Neural cell (in vitro differentiated cells): Measurements from ENCODE around the gene THYN1. TPM values are rescaled to one million over a fixed set of nuclear protein-coding genes. Genes with fewer than 3 reads are reported as not detected.

Source experiments
- H2AFZ ChIP-seq: fragments of 200-600, 300-800 bp; sonication (generic), shearing (Covaris generic); 2 replicates; pipeline ENCODE4 v1.6.0; 2014; ENCODE audit warnings: low read depth, mild to moderate bottlenecking, antibody characterized with exemption, low read length, moderate library complexity
- H3F3A ChIP-seq: fragments of 200-600 bp; shearing (Covaris generic); 2 replicates; pipeline ENCODE4 v1.6.1; 2016; ENCODE audit warnings: mild to moderate bottlenecking, moderate library complexity, mixed read lengths, antibody characterized with exemption, low read length; ENCODE audit not compliant: insufficient read depth, poor library complexity, severe bottlenecking
- H3K27ac ChIP-seq: fragments of 200-600, 300-800 bp; sonication (generic), shearing (Covaris generic); 2 replicates; pipeline ENCODE4 v1.5.1; 2014; ENCODE audit warnings: mild to moderate bottlenecking, low read length, moderate library complexity
- H3K27me3 ChIP-seq: fragments of 300-800, 200-600 bp; sonication (generic), shearing (Covaris generic); 2 replicates; pipeline ENCODE4 v1.6.0; 2014; ENCODE audit warnings: mild to moderate bottlenecking, low read depth, low read length, moderate library complexity; ENCODE audit not compliant: insufficient read depth
- H3K36me3 ChIP-seq: fragments of 300-800, 200-600 bp; sonication (generic), shearing (Covaris generic); 2 replicates; pipeline ENCODE4 v1.5.1; 2014; ENCODE audit warnings: mild to moderate bottlenecking, antibody characterized with exemption, low read length, moderate library complexity; ENCODE audit not compliant: insufficient read depth
- H3K4me2 ChIP-seq: fragments of 300-800, 200-600 bp; sonication (generic), shearing (Covaris generic); 2 replicates; pipeline ENCODE4 v1.6.0; 2014; ENCODE audit warnings: mild to moderate bottlenecking, low read length
- H3K4me3 ChIP-seq: fragments of 300-800, 200-600 bp; sonication (generic), shearing (Covaris generic); 2 replicates; pipeline ENCODE4 v1.5.1; 2014; ENCODE audit warnings: mild to moderate bottlenecking, low read length, moderate library complexity
- H3K79me2 ChIP-seq: fragments of 200-600 bp; shearing (Covaris generic); replicated peaks from 2 replicates; pipeline ENCODE4 v1.6.0; 2014; ENCODE audit warnings: mild to moderate bottlenecking, low read length, moderate library complexity; ENCODE audit not compliant: insufficient read depth
- H3K9ac ChIP-seq: fragments of 300-800, 200-600 bp; sonication (generic), shearing (Covaris generic); 2 replicates; pipeline ENCODE4 v1.6.1; 2016; ENCODE audit warnings: mild to moderate bottlenecking, low read length, mixed read lengths
- H3K9me2 ChIP-seq: fragments of 200-600 bp; shearing (Covaris generic); 2 replicates; pipeline ENCODE4 v1.6.1; 2016; ENCODE audit warnings: mild to moderate bottlenecking, low read length, mixed read lengths; ENCODE audit not compliant: insufficient read depth
- H3K9me3 ChIP-seq: fragments of 200-600, 300-800 bp; sonication (generic), shearing (Covaris generic); 2 replicates; pipeline ENCODE4 v1.6.1; 2016; ENCODE audit warnings: mild to moderate bottlenecking, mixed run types, low read length, moderate library complexity, mixed read lengths
- H4K20me1 ChIP-seq: fragments of 200-600 bp; shearing (Covaris generic); 2 replicates; pipeline ENCODE4 v1.6.1; 2016; ENCODE audit warnings: mild to moderate bottlenecking, mixed run types; ENCODE audit not compliant: insufficient read depth
- CTCF ChIP-seq: fragments of 450-650 bp; IDR thresholded peaks from 2 replicates; pipeline ENCODE4 v1.5.1; 2014; ENCODE audit warnings: antibody characterized with exemption, mild to moderate bottlenecking, moderate library complexity; ENCODE audit not compliant: poor library complexity, severe bottlenecking
- EP300 ChIP-seq: fragments of 450-650 bp; conservative IDR thresholded peaks from 2 replicates; pipeline ENCODE4 v1.6.1; 2014; ENCODE audit warnings: antibody characterized with exemption, mild to moderate bottlenecking, moderate library complexity; ENCODE audit not compliant: poor library complexity, severe bottlenecking
- EZH2 ChIP-seq: fragments of 200-600, 300-800 bp; shearing (Covaris generic), sonication (generic); IDR thresholded peaks from 2 replicates; pipeline ENCODE4 v1.6.1; 2014; ENCODE audit warnings: antibody characterized with exemption, low read length, borderline replicate concordance, mild to moderate bottlenecking; ENCODE audit not compliant: insufficient read depth, poor library complexity, severe bottlenecking
- MXI1 ChIP-seq: fragments of 450-650 bp; conservative IDR thresholded peaks from 2 replicates; pipeline ENCODE4 v1.6.1; 2014; ENCODE audit warnings: antibody characterized with exemption, mild to moderate bottlenecking; ENCODE audit not compliant: poor library complexity, severe bottlenecking
- POLR2AphosphoS5 ChIP-seq: IDR thresholded peaks from 2 replicates; pipeline ENCODE4 v1.6.1; 2012
- RAD21 ChIP-seq: fragments of 450-650 bp; conservative IDR thresholded peaks from 2 replicates; pipeline ENCODE4 v1.6.1; 2014; ENCODE audit warnings: antibody characterized with exemption, mild to moderate bottlenecking, moderate library complexity
- SMC3 ChIP-seq: fragments of 450-650 bp; conservative IDR thresholded peaks from 2 replicates; pipeline ENCODE4 v1.6.1; 2014; ENCODE audit warnings: antibody characterized with exemption, mild to moderate bottlenecking, moderate library complexity; ENCODE audit not compliant: poor library complexity
- TAF1 ChIP-seq: IDR thresholded peaks from 2 replicates; pipeline ENCODE4 v1.6.1; 2012; ENCODE audit warnings: low read depth
- polyA plus RNA-seq: library from polyadenylated mRNA; depleted of rRNA; stranded (reverse); fragments of >200 nt; gene quantifications from 2 replicates; pipeline ENCODE4 v1.2.3, GENCODE V29; 2014
- TF ChIP-seq, protein P1 (sequence below): IDR thresholded peaks from 2 replicates; pipeline ENCODE4 v1.6.1; 2012; ENCODE audit warnings: borderline replicate concordance

The THYN1 gene
- polyA plus RNA-seq, 1 donor from 2014 or later, result 164 TPM

DNA sequence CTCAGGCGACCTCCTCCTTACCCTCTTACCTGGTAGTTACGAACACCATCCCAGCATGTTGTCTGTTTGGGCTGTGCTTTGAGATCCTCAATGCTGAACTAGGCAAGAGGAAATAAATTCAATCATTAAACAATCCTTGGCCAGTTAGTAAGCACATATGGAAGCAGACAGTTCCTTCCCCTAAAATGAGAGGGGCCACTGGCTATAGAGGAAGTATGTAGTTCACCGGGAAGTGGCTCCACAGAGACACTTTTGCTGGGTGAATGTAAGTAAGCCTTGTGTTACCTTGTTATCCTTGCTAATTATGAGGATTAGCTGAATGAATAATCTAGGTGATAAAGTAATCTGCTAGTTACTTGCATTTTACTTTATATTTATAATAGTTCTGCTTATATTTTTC lies 2.9 kb downstream of the THYN1 start:
- Histone ChIP-seq H3K9ac (no peak overlapping the region), H3K4me2 (no peak overlapping the region), H3K27me3 (no peaks in the 10 kb centered on the region), H3K9me2 (no peaks in the 10 kb centered on the region), H4K20me1 (no peaks in the 10 kb centered on the region), H3F3A (no peaks in the 10 kb centered on the region), H3K79me2 (peaks cover 10% of the 10 kb centered on the region), H3K9me3 (no peaks in the 10 kb centered on the region), H3K4me3 (no peak overlapping the region), H2AFZ (no peak overlapping the region), H3K27ac (no peak overlapping the region), H3K36me3 (peaks cover 6% of the 10 kb centered on the region)
- TF ChIP-seq POLR2AphosphoS5 (no peak), MXI1 (no peak), CTCF (no peak), EP300 (no peak), RAD21 (no peak), SMC3 (no peak), EZH2 (no peak), TAF1 (no peak)
- TF ChIP-seq, protein P1, sequence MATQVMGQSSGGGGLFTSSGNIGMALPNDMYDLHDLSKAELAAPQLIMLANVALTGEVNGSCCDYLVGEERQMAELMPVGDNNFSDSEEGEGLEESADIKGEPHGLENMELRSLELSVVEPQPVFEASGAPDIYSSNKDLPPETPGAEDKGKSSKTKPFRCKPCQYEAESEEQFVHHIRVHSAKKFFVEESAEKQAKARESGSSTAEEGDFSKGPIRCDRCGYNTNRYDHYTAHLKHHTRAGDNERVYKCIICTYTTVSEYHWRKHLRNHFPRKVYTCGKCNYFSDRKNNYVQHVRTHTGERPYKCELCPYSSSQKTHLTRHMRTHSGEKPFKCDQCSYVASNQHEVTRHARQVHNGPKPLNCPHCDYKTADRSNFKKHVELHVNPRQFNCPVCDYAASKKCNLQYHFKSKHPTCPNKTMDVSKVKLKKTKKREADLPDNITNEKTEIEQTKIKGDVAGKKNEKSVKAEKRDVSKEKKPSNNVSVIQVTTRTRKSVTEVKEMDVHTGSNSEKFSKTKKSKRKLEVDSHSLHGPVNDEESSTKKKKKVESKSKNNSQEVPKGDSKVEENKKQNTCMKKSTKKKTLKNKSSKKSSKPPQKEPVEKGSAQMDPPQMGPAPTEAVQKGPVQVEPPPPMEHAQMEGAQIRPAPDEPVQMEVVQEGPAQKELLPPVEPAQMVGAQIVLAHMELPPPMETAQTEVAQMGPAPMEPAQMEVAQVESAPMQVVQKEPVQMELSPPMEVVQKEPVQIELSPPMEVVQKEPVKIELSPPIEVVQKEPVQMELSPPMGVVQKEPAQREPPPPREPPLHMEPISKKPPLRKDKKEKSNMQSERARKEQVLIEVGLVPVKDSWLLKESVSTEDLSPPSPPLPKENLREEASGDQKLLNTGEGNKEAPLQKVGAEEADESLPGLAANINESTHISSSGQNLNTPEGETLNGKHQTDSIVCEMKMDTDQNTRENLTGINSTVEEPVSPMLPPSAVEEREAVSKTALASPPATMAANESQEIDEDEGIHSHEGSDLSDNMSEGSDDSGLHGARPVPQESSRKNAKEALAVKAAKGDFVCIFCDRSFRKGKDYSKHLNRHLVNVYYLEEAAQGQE, result no peak

DNA sequence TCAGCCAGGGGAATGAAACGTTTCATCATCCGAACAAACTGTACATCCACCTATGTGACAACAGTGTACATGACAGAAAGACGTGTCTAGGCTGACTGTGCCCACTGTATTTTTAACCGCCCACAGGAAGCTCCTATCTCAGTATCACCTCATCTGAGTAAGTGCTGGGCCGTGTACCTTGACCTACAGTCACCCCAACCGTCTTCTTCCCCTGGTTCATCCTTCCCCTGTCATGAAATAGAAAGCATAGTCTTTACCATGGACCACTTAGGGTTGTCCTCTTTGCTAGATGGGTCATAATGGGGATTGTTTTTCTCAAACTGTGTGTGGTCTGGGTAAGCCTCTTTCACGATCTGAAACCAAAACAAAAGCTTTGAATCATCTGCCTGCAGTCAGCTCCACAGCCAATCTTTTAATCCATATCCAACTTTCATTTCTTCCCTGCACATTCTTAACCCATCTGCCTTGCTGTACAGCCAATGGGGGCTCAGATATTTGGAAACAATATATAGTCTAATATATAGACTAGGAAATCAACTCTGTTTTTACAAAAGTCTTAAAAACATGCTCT lies 4.2 kb downstream of the THYN1 start:
- no peak for TF ChIP-seq POLR2AphosphoS5
- no peak for TF ChIP-seq TAF1
- TF ChIP-seq, protein P1, result no peak
- no peak for TF ChIP-seq SMC3
- no peak for TF ChIP-seq MXI1
- TF ChIP-seq CTCF, result no peak
- no peak for TF ChIP-seq EP300
- TF ChIP-seq EZH2, result no peak
- Histone ChIP-seq H3K27me3 (no peaks in the 10 kb centered on the region), H3K9me3 (no peaks in the 10 kb centered on the region), H3K4me2 (no peak overlapping the region), H3F3A (no peaks in the 10 kb centered on the region), H2AFZ (no peak overlapping the region), H3K27ac (no peak overlapping the region), H3K4me3 (no peak overlapping the region), H3K9me2 (no peaks in the 10 kb centered on the region), H3K9ac (no peak overlapping the region), H4K20me1 (no peaks in the 10 kb centered on the region), H3K79me2 (peaks cover 3% of the 10 kb centered on the region), H3K36me3 (peaks cover 10% of the 10 kb centered on the region)
